A549 (cell line): ENCODE results near the gene NAPEPLD. TPM values are rescaled to one million over a fixed set of nuclear protein-coding genes. Genes with fewer than 3 reads are reported as not detected.
A peak's percentile ranks its signal among the peaks of the same experiment; 100 is the strongest.

Experiments
- ATAC-seq, 2 experiments: fragments of 200-7000 bp in 1 of 2; fragments of >200 bp in 1 of 2; cut with Nextera tagmentation in 1 of 2; cut with Tn5 transposase in 1 of 2; 3 replicates each; pipeline versions ENCODE4 v1.8.0 to v1.9.1; 2018 to 2020; ENCODE audit warnings: mild to moderate bottlenecking in 1 of 2, moderate library complexity in 1 of 2
- CTCF ChIA-PET: fragments of 300-600 bp; sonication (Branson Sonifier 250); formaldehyde crosslinking; extraction: SDS; loops from one replicate; lab custom pipeline; 2021; ENCODE audit warnings: antibody characterized with exemption, inconsistent platforms; lab: Yijun Ruan, JAX
- POLR2A ChIA-PET: fragments of 350-600 bp; formaldehyde crosslinking; extraction: SDS; loops from one replicate; lab custom pipeline; 2021; ENCODE audit warnings: antibody characterized with exemption, inconsistent platforms; lab: Yijun Ruan, JAX
- DNase-seq, 2 experiments: peaks; one replicate each; pipeline versions ENCODE4 v3.0.0 to v3.0.0-alpha.2; 2011 to 2016; ENCODE audit warnings: low read depth in 1 of 2, low spot score in 1 of 2
- FAIRE-seq: peaks from 2 replicates; lab custom pipeline; 2011; peaks lifted over from hg19 to GRCh38; lab: Jason Lieb, UNC
- H3K27ac ChIP-seq, 2 experiments: fragments of >200 bp; sonication (Bioruptor Twin); formaldehyde crosslinking; 3 replicates each; pipeline ENCODE4 v1.5.1; 2016 to 2017
- H3K4me1 ChIP-seq: fragments of >200 bp; sonication (Bioruptor Twin); formaldehyde crosslinking; 3 replicates; pipeline ENCODE4 v1.6.1; 2016
- H3K4me2 ChIP-seq: fragments of >200 bp; sonication (Bioruptor Twin); formaldehyde crosslinking; 3 replicates; pipeline ENCODE4 v1.6.1; 2016
- H3K4me3 ChIP-seq: fragments of >200 bp; sonication (Bioruptor Twin); formaldehyde crosslinking; 3 replicates; pipeline ENCODE4 v1.5.1; 2016
- H3K9me3 ChIP-seq: fragments of >200 bp; sonication (Bioruptor Twin); formaldehyde crosslinking; 3 replicates; pipeline ENCODE4 v1.6.1; 2016
- CBX2 ChIP-seq: fragments of 200-600 bp; sonication (generic); IDR thresholded peaks from 2 replicates; pipeline ENCODE4 v1.6.1; 2016; ENCODE audit warnings: low read depth, mild to moderate bottlenecking, borderline replicate concordance
- CBX8 ChIP-seq: fragments of 200-600 bp; sonication (generic); IDR thresholded peaks from 2 replicates; pipeline ENCODE4 v1.6.1; 2016
- CHD4 ChIP-seq: fragments of 200-600 bp; sonication (generic); IDR thresholded peaks from 2 replicates; pipeline ENCODE4 v1.6.1; 2016; ENCODE audit warnings: antibody characterized with exemption, mild to moderate bottlenecking, borderline replicate concordance
- EHMT2 ChIP-seq: fragments of 200-600 bp; sonication (generic); IDR thresholded peaks from 2 replicates; pipeline ENCODE4 v1.6.1; 2016; ENCODE audit warnings: antibody characterized with exemption, low read depth, mild to moderate bottlenecking, moderate library complexity
- EP300 ChIP-seq, 2 experiments: fragments of >200 bp; sonication (Bioruptor Twin); formaldehyde crosslinking; IDR thresholded peaks; 2 replicates in 1 of 2; 3 replicates in 1 of 2; pipeline ENCODE4 v1.6.1; 2016 to 2017
- GATA3 ChIP-seq: IDR thresholded peaks from 2 replicates; pipeline ENCODE4 v1.6.1; 2012; ENCODE audit warnings: borderline replicate concordance
- HOXA7 ChIP-seq: fragments of 250-450 bp; sonication (Bioruptor Pico); IDR thresholded peaks from 2 replicates; pipeline ENCODE4 v1.5.0; 2020; ENCODE audit warnings: mild to moderate bottlenecking, moderate library complexity
- HOXB13 ChIP-seq: fragments of 250-450 bp; sonication (Bioruptor Pico); IDR thresholded peaks from 2 replicates; pipeline ENCODE4 v1.5.0; 2020; ENCODE audit warnings: low read depth, mild to moderate bottlenecking, moderate library complexity
- HOXB5 ChIP-seq: fragments of 250-450 bp; sonication (Bioruptor Pico); IDR thresholded peaks from 2 replicates; pipeline ENCODE4 v1.5.0; 2020; ENCODE audit warnings: mild to moderate bottlenecking, moderate library complexity
- KDM1A ChIP-seq: fragments of 200-600 bp; sonication (generic); IDR thresholded peaks from 2 replicates; pipeline ENCODE4 v1.6.1; 2016; ENCODE audit warnings: low read depth, mild to moderate bottlenecking
- KDM5A ChIP-seq: fragments of 200-600 bp; sonication (generic); IDR thresholded peaks from 2 replicates; pipeline ENCODE4 v1.6.1; 2016; ENCODE audit warnings: antibody characterized with exemption, mild to moderate bottlenecking
- MAFK ChIP-seq: fragments of 450-650 bp; IDR thresholded peaks from 2 replicates; pipeline ENCODE4 v1.6.1; 2014; ENCODE audit not compliant: partially characterized antibody
- MAZ ChIP-seq: fragments of 150-350 bp; IDR thresholded peaks from 2 replicates; pipeline ENCODE4 v1.6.1; 2014; ENCODE audit warnings: antibody characterized with exemption, low read depth, low read length, borderline replicate concordance
- NPAS2 ChIP-seq: fragments of 250-450 bp; sonication (Bioruptor Pico); IDR thresholded peaks from 2 replicates; pipeline ENCODE4 v1.8.0; 2022; ENCODE audit warnings: mild to moderate bottlenecking, moderate library complexity, borderline replicate concordance
- RAD21 ChIP-seq, 2 experiments: fragments of >200 bp in 1 of 2; sonication (Bioruptor Twin) in 1 of 2; formaldehyde crosslinking in 1 of 2; IDR thresholded peaks in 1 of 2; conservative IDR thresholded peaks in 1 of 2; 2 replicates in 1 of 2; 3 replicates in 1 of 2; pipeline ENCODE4 v1.6.1; 2012 to 2018; ENCODE audit warnings: inconsistent platforms in 1 of 2
- RFX5 ChIP-seq: fragments of 450-650 bp; IDR thresholded peaks from 2 replicates; pipeline ENCODE4 v1.7.1; 2014; ENCODE audit warnings: antibody characterized with exemption, mild to moderate bottlenecking, moderate library complexity
- SMC3 ChIP-seq: fragments of >200 bp; sonication (Bioruptor Twin); formaldehyde crosslinking; IDR thresholded peaks from 3 replicates; pipeline ENCODE4 v1.6.1; 2018; ENCODE audit warnings: inconsistent platforms
- TFCP2L1 ChIP-seq: fragments of 250-450 bp; sonication (Bioruptor Pico); IDR thresholded peaks from 2 replicates; pipeline ENCODE4 v1.5.0; 2021; ENCODE audit warnings: mild to moderate bottlenecking
- TP53 ChIP-seq: fragments of 250-450 bp; sonication (Bioruptor Pico); IDR thresholded peaks from 2 replicates; pipeline ENCODE4 v1.5.0; 2021; ENCODE audit warnings: mild to moderate bottlenecking, moderate library complexity
- ZNF302 ChIP-seq: fragments of 250-450 bp; sonication (Bioruptor Pico); IDR thresholded peaks from 2 replicates; pipeline ENCODE4 v1.9.0; 2021; ENCODE audit warnings: inconsistent platforms, mild to moderate bottlenecking, moderate library complexity
- WGBS: methylation state at CpG from one replicate; pipeline ENCODE4 v1.1.6; 2017; ENCODE audit errors: missing lambda C conversion rate; 5-methylcytosine and 5-hydroxymethylcytosine counted together
- polyA plus RNA-seq, 4 experiments: library from polyadenylated mRNA; depleted of rRNA in 3 of 4; stranded (reverse); fragments of >200 nt; fragmentation: RNase III in 1 of 4; extraction: RNeasy Plus Mini Kit Qiagen cat#74134 plus additional on column Dnase treatment in 1 of 4; gene quantifications; 2 replicates in 3 of 4; 3 replicates in 1 of 4; pipeline ENCODE4 v1.2.3, GENCODE V29; 2011 to 2017
- TF ChIP-seq, protein P1 (sequence below): fragments of >200 bp; sonication (Bioruptor Twin); formaldehyde crosslinking; IDR thresholded peaks from 3 replicates; pipeline ENCODE4 v1.6.1; 2016
- TF ChIP-seq, protein P2 (sequence below): fragments of >200 bp; sonication (Bioruptor Twin); formaldehyde crosslinking; IDR thresholded peaks from 2 replicates; pipeline ENCODE4 v1.6.1; 2016
- TF ChIP-seq, protein P3 (sequence below): fragments of 150-350 bp; IDR thresholded peaks from 2 replicates; pipeline ENCODE4 v1.6.1; 2014; ENCODE audit warnings: low read depth, mild to moderate bottlenecking, low read length
- TF ChIP-seq, protein P4 (sequence below): IDR thresholded peaks from 2 replicates; pipeline ENCODE4 v1.6.1; 2012

The NAPEPLD gene
- polyA plus RNA-seq, 2 of the 4 experiments (the other 2 are of a cell fraction): 10.1 to 12.0 TPM

DNA sequence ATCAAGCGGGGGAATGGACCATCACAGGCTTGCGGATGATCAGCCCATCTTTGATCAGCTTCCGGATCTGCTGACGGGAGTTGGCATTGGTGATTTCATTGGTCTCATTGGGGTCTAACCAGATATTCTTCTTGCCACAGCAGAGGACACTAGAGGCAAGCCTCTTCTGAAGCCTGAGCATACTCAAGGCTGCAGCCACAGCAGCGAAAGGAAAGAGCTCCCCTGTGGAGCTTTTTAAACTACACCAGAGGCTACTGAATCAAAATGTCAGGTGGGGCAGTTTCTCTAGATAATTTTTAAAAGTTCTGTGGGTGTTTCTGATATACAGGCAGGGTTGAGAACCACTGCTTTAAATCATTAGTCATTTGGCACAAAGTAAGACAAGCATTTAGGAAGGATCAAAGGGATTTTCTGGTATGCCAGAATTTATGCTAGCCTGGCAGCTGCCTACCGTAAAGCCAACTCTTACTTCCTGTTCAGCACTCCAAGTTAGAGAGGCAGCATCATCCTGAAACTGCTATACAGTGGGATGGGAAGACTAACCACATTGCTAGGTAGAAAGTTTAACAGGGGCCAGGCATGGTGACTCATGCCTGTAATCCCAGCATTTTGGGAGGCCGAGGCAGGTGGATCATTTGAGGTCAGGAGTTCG is 7.0 kb downstream of the NAPEPLD start (continued):
- TF ChIP-seq, protein P1, sequence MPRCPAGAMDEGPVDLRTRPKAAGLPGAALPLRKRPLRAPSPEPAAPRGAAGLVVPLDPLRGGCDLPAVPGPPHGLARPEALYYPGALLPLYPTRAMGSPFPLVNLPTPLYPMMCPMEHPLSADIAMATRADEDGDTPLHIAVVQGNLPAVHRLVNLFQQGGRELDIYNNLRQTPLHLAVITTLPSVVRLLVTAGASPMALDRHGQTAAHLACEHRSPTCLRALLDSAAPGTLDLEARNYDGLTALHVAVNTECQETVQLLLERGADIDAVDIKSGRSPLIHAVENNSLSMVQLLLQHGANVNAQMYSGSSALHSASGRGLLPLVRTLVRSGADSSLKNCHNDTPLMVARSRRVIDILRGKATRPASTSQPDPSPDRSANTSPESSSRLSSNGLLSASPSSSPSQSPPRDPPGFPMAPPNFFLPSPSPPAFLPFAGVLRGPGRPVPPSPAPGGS: no peak
- TF ChIP-seq CHD4: no peak
- TF ChIP-seq KDM5A: no peak
- TF ChIP-seq SMC3: no peak
- TF ChIP-seq HOXB5 (CRISPR knock-in tag): no peak

DNA sequence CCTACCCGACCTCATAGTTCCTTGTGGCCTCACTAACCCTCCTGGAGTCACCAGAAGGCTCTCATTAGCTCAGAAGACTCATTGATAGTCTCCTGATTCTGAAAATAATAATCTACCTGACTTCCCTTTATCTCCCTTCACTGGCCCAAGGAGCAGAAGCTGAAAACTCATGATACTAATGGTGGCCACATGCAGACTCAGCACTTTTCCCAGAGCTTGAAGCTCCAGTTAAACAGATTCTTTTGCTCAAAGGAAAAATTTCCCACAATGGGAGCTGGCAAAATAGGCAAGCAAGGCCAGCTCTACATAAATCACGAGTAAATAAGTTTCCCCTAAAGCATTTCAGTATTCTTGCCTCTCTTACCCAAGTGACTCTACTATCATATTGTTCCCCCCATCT is 8.2 kb downstream of the NAPEPLD start:
- 80% methylated on average over 2 of the region's 2 CpGs for WGBS
- CTCF ChIA-PET: no interaction called here

DNA sequence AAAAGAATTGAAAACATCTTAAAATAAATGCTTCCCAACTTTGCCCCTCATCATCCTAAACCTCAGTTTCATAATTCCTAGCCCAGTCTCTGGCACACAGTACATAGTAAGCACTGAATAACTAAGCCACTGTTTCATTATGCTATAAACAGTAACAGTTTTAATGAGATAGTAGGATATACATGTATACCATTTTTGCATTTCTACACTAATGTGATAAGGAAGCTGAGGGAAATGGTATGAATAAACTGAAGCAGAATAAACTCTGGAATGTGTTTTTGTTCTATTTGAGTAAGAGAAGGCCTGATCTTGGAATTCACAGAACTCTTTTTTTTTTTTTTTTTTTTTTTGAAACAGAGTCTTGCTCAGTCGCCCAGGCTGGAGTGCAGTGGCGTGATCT is 8.8 kb downstream of the NAPEPLD start:
- no peaks in the 10 kb centered on the region for H3K9me3 ChIP-seq
- FAIRE-seq (no peak), DNase-seq (no peak), ATAC-seq (no peak)
- no peak overlapping the region for H3K27ac ChIP-seq
- ChIA-PET CTCF (no interaction called here), POLR2A (no interaction called here)
- no peak overlapping the region for H3K4me2 ChIP-seq
- no peak overlapping the region for H3K4me3 ChIP-seq
- no peak for TF ChIP-seq TP53 (CRISPR knock-in tag)
- TF ChIP-seq RFX5: no peak
- TF ChIP-seq NPAS2 (CRISPR knock-in tag): no peak
- TF ChIP-seq GATA3: no peak
- TF ChIP-seq RAD21 (conservative IDR thresholded peaks at IDR 0.05 in 1 of 2, IDR thresholded peaks at IDR 0.05 in 1 of 2): no peak
- no peak for TF ChIP-seq CHD4
- TF ChIP-seq TFCP2L1 (CRISPR knock-in tag): no peak
- TF ChIP-seq HOXB13 (CRISPR knock-in tag): no peak
- TF ChIP-seq HOXB5 (CRISPR knock-in tag): no peak
- TF ChIP-seq, protein P2, sequence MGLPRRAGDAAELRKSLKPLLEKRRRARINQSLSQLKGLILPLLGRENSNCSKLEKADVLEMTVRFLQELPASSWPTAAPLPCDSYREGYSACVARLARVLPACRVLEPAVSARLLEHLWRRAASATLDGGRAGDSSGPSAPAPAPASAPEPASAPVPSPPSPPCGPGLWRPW: no peak
- TF ChIP-seq, protein P1: no peak
- TF ChIP-seq EHMT2: no peak
- no peak for TF ChIP-seq ZNF302 (CRISPR knock-in tag)
- TF ChIP-seq, protein P3, sequence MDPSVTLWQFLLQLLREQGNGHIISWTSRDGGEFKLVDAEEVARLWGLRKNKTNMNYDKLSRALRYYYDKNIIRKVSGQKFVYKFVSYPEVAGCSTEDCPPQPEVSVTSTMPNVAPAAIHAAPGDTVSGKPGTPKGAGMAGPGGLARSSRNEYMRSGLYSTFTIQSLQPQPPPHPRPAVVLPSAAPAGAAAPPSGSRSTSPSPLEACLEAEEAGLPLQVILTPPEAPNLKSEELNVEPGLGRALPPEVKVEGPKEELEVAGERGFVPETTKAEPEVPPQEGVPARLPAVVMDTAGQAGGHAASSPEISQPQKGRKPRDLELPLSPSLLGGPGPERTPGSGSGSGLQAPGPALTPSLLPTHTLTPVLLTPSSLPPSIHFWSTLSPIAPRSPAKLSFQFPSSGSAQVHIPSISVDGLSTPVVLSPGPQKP: no peak
- no peak for TF ChIP-seq CBX2
- TF ChIP-seq KDM1A: no peak
- no peak for TF ChIP-seq EP300 (IDR thresholded peaks at IDR 0.05)
- TF ChIP-seq MAZ: no peak
- no peak for TF ChIP-seq HOXA7 (CRISPR knock-in tag)
- no peak for TF ChIP-seq CBX8
- peaks cover 11% of the 10 kb centered on the region; the same call in 1 of the 3 replicates for H3K4me1 ChIP-seq
- WGBS: 96% methylated on average over 2 of the region's 2 CpGs

More for the DNA sequence above, 8.2 kb downstream of the NAPEPLD start:
- POLR2A ChIA-PET: no interaction called here
- DNase-seq: no peak
- TF ChIP-seq MAFK: peak; percentile 93
- TF ChIP-seq, protein P4, sequence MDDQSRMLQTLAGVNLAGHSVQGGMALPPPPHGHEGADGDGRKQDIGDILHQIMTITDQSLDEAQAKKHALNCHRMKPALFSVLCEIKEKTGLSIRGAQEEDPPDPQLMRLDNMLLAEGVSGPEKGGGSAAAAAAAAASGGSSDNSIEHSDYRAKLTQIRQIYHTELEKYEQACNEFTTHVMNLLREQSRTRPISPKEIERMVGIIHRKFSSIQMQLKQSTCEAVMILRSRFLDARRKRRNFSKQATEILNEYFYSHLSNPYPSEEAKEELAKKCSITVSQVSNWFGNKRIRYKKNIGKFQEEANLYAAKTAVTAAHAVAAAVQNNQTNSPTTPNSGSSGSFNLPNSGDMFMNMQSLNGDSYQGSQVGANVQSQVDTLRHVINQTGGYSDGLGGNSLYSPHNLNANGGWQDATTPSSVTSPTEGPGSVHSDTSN: no peak
- H3K27ac ChIP-seq: no peak overlapping the region
- no peak overlapping the region for H3K4me2 ChIP-seq
- H3K4me1 ChIP-seq: peaks cover 8% of the 10 kb centered on the region; the same call in 1 of the 3 replicates
- H3K4me3 ChIP-seq: no peak overlapping the region
- no peak for FAIRE-seq
- no peak for ATAC-seq
- H3K9me3 ChIP-seq: no peaks in the 10 kb centered on the region
